Astrocyte (in vitro differentiated cells and primary cell): ENCODE measurements around the gene USP40. TPM values are rescaled to one million over a fixed set of nuclear protein-coding genes. Genes with fewer than 3 reads are reported as not detected.

Experiments
- DNase-seq: peaks from one replicate; pipeline ENCODE4 v3.0.0-alpha.2; 2010; ENCODE audit warnings: low read depth
- FAIRE-seq: peaks from 2 replicates; lab custom pipeline; 2011; peaks lifted over from hg19 to GRCh38; lab: Jason Lieb, UNC
- H2AFZ ChIP-seq: 2 replicates; pipeline ENCODE4 v1.6.0; 2012; ENCODE audit warnings: low read depth, low read length, inconsistent platforms
- H3K27ac ChIP-seq: 2 replicates; pipeline ENCODE4 v1.5.1; 2011; ENCODE audit warnings: low read depth, low read length, inconsistent platforms
- H3K27me3 ChIP-seq: 2 replicates; pipeline ENCODE4 v1.6.0; 2011; ENCODE audit warnings: low read length, inconsistent platforms; ENCODE audit not compliant: insufficient read depth
- H3K36me3 ChIP-seq: 2 replicates; pipeline ENCODE4 v1.5.1; 2011; ENCODE audit warnings: low read length, inconsistent platforms; ENCODE audit not compliant: insufficient read depth
- H3K4me1 ChIP-seq: 2 replicates; pipeline ENCODE4 v1.5.1; 2011; ENCODE audit warnings: low read length, inconsistent platforms; ENCODE audit not compliant: insufficient read depth
- H3K4me2 ChIP-seq: 2 replicates; pipeline ENCODE4 v1.6.0; 2012; ENCODE audit warnings: low read length, inconsistent platforms
- H3K4me3 ChIP-seq: 2 replicates; pipeline ENCODE4 v1.5.1; 2011; ENCODE audit warnings: low read depth, mild to moderate bottlenecking, low read length, inconsistent platforms; ENCODE audit not compliant: insufficient read depth
- H3K79me2 ChIP-seq: 2 replicates; pipeline ENCODE4 v1.6.0; 2012; ENCODE audit warnings: mild to moderate bottlenecking, low read length, inconsistent platforms; ENCODE audit not compliant: insufficient read depth
- H3K9ac ChIP-seq: 2 replicates; pipeline ENCODE4 v1.6.0; 2012; ENCODE audit warnings: mild to moderate bottlenecking, low read length, inconsistent platforms
- H3K9me3 ChIP-seq: 2 replicates; pipeline ENCODE4 v1.5.1; 2012; ENCODE audit warnings: low read depth, mild to moderate bottlenecking, low read length, inconsistent platforms; ENCODE audit not compliant: insufficient read depth
- H4K20me1 ChIP-seq: 2 replicates; pipeline ENCODE4 v1.6.0; 2012; ENCODE audit warnings: low read length, inconsistent platforms; ENCODE audit not compliant: insufficient read depth
- H3K27ac Mint-ChIP-seq: one replicate; pipeline ENCODE4 v1.8.0; 2021; ENCODE audit warnings: mild to moderate bottlenecking, mixed read lengths; ENCODE audit not compliant: unreplicated experiment
- H3K27me3 Mint-ChIP-seq: one replicate; pipeline ENCODE4 v1.8.0; 2021; ENCODE audit warnings: low read depth, mixed read lengths; ENCODE audit not compliant: unreplicated experiment
- H3K36me3 Mint-ChIP-seq: one replicate; pipeline ENCODE4 v1.8.0; 2021; ENCODE audit warnings: low read depth, mixed read lengths; ENCODE audit not compliant: unreplicated experiment
- H3K4me1 Mint-ChIP-seq: one replicate; pipeline ENCODE4 v1.8.0; 2021; ENCODE audit warnings: low read depth, mixed read lengths; ENCODE audit not compliant: unreplicated experiment
- H3K4me3 Mint-ChIP-seq: one replicate; pipeline ENCODE4 v1.8.0; 2021; ENCODE audit warnings: mild to moderate bottlenecking, moderate library complexity, mixed read lengths; ENCODE audit not compliant: unreplicated experiment
- H3K9me3 Mint-ChIP-seq: one replicate; pipeline ENCODE4 v1.8.0; 2021; ENCODE audit warnings: mild to moderate bottlenecking, mixed read lengths; ENCODE audit not compliant: unreplicated experiment
- CTCF ChIP-seq: IDR thresholded peaks from 2 replicates; pipeline ENCODE4 v1.5.1; 2011; ENCODE audit warnings: low read depth, mild to moderate bottlenecking, inconsistent platforms, low read length, moderate library complexity; ENCODE audit not compliant: insufficient read depth
- EZH2 ChIP-seq: IDR thresholded peaks from 2 replicates; pipeline ENCODE4 v1.6.1; 2012; ENCODE audit warnings: mild to moderate bottlenecking, low read length, inconsistent platforms; ENCODE audit not compliant: insufficient read depth
- total RNA-seq: library from RNA; stranded (reverse); gene quantifications from 2 replicates; pipeline ENCODE4 v1.2.1, GENCODE V29; 2021

The USP40 gene
- total RNA-seq, 1 donor from 2014 or later = 25.4 TPM

GRCh38 chr2:233439191-233439590, 127.4 kb downstream of the USP40 start:
- Mint-ChIP-seq H3K27ac (peak overlapping the region; percentile 59), H3K4me3 (no peak overlapping the region)
- no peaks in the 10 kb centered on the region for H3K27me3 ChIP-seq

GRCh38 chr2:233438573-233439147, 127.9 kb downstream of the USP40 start:
- H3K9me3 Mint-ChIP-seq = no peaks in the 10 kb centered on the region
- Histone ChIP-seq H2AFZ (no peak overlapping the region), H4K20me1 (no peaks in the 10 kb centered on the region), H3K9me3 (no peaks in the 10 kb centered on the region), H3K4me2 (no peak overlapping the region), H3K4me1 (no peaks in the 10 kb centered on the region), H3K4me3 (no peak overlapping the region), H3K9ac (no peak overlapping the region), H3K36me3 (peaks cover 3% of the 10 kb centered on the region), H3K27me3 (no peaks in the 10 kb centered on the region), H3K27ac (no peak overlapping the region), H3K79me2 (no peaks in the 10 kb centered on the region)
- H3K36me3 Mint-ChIP-seq = peaks cover 3% of the 10 kb centered on the region
- no peaks in the 10 kb centered on the region for H3K27me3 Mint-ChIP-seq
- FAIRE-seq (no peak), DNase-seq (no peak)
- no peak overlapping the region for H3K4me3 Mint-ChIP-seq
- peaks cover 8% of the 10 kb centered on the region for H3K4me1 Mint-ChIP-seq
- TF ChIP-seq EZH2 (no peak), CTCF (no peak)
- H3K27ac Mint-ChIP-seq = no peak overlapping the region

More at GRCh38 chr2:233439191-233439590, 127.4 kb downstream of the USP40 start:
- H3K9me3 ChIP-seq = no peaks in the 10 kb centered on the region
- DNase-seq (peak; percentile 34), FAIRE-seq (no peak)
- no peaks in the 10 kb centered on the region for H3K9me3 Mint-ChIP-seq
- no peaks in the 10 kb centered on the region for H3K79me2 ChIP-seq
- no peaks in the 10 kb centered on the region for H4K20me1 ChIP-seq
- H3K9ac ChIP-seq = no peak overlapping the region
- no peaks in the 10 kb centered on the region for H3K4me1 ChIP-seq
- no peak overlapping the region for H3K27ac ChIP-seq
- H3K36me3 ChIP-seq = peaks cover 3% of the 10 kb centered on the region
- TF ChIP-seq CTCF (no peak), EZH2 (no peak)
- H3K4me1 Mint-ChIP-seq = peaks cover 4% of the 10 kb centered on the region
- peaks cover 1% of the 10 kb centered on the region for H3K27me3 Mint-ChIP-seq
- H3K4me2 ChIP-seq = no peak overlapping the region
- no peak overlapping the region for H3K4me3 ChIP-seq
- peaks cover 6% of the 10 kb centered on the region for H3K36me3 Mint-ChIP-seq
- no peak overlapping the region for H2AFZ ChIP-seq

GRCh38 chr2:233437439-233437955, 129.1 kb downstream of the USP40 start:
- H3K27ac Mint-ChIP-seq = no peak overlapping the region
- H3K4me1 ChIP-seq = no peaks in the 10 kb centered on the region
- DNase-seq (no peak), FAIRE-seq (no peak)
- no peak overlapping the region for H3K4me3 Mint-ChIP-seq
- TF ChIP-seq CTCF (no peak), EZH2 (no peak)
- peaks cover 3% of the 10 kb centered on the region for H3K36me3 Mint-ChIP-seq
- H3K27ac ChIP-seq = no peak overlapping the region
- H3K9ac ChIP-seq = no peak overlapping the region
- H3K4me1 Mint-ChIP-seq = peaks cover 8% of the 10 kb centered on the region
- no peaks in the 10 kb centered on the region for H3K79me2 ChIP-seq
- H3K9me3 Mint-ChIP-seq = no peaks in the 10 kb centered on the region
- no peaks in the 10 kb centered on the region for H4K20me1 ChIP-seq
- no peaks in the 10 kb centered on the region for H3K27me3 ChIP-seq
- H3K4me2 ChIP-seq = no peak overlapping the region
- H3K27me3 Mint-ChIP-seq = no peaks in the 10 kb centered on the region
- peaks cover 3% of the 10 kb centered on the region for H3K36me3 ChIP-seq
- no peak overlapping the region for H2AFZ ChIP-seq
- no peak overlapping the region for H3K4me3 ChIP-seq
- no peaks in the 10 kb centered on the region for H3K9me3 ChIP-seq
